HFF-Myc (cell line): ENCODE results near the gene SEPTIN2.

Experiments used
- DNase-seq: peaks from one replicate; pipeline ENCODE4 v3.0.0-alpha.2; 2011; ENCODE audit warnings: low read depth; ENCODE audit errors: extremely low read depth
- H3K4me3 ChIP-seq: replicated peaks from 2 replicates; pipeline ENCODE4 v1.5.1; 2011; ENCODE audit warnings: low read depth, mild to moderate bottlenecking, control low read depth, low read length
- TF ChIP-seq, protein P1 (sequence below): IDR thresholded peaks from 2 replicates; pipeline ENCODE4 v1.5.1; 2012; ENCODE audit warnings: mild to moderate bottlenecking, low read depth, low read length, control low read depth; ENCODE audit errors: missing control alignments

The SEPTIN2 gene

GRCh38 chr2:241321886-241322285 is 6.2 kb downstream of the SEPTIN2 start:
- DNase-seq: no peak
- TF ChIP-seq, protein P1, sequence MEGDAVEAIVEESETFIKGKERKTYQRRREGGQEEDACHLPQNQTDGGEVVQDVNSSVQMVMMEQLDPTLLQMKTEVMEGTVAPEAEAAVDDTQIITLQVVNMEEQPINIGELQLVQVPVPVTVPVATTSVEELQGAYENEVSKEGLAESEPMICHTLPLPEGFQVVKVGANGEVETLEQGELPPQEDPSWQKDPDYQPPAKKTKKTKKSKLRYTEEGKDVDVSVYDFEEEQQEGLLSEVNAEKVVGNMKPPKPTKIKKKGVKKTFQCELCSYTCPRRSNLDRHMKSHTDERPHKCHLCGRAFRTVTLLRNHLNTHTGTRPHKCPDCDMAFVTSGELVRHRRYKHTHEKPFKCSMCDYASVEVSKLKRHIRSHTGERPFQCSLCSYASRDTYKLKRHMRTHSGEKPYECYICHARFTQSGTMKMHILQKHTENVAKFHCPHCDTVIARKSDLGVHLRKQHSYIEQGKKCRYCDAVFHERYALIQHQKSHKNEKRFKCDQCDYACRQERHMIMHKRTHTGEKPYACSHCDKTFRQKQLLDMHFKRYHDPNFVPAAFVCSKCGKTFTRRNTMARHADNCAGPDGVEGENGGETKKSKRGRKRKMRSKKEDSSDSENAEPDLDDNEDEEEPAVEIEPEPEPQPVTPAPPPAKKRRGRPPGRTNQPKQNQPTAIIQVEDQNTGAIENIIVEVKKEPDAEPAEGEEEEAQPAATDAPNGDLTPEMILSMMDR: no peak
- no peak overlapping the region for H3K4me3 ChIP-seq

- H3K4me3 ChIP-seq: no peak overlapping the region
- DNase-seq: no peak
These were observed 8.1 kb downstream of the SEPTIN2 start for GRCh38 chr2:241323778-241324177.

GRCh38 chr2:241324775-241325174 is 9.1 kb downstream of the SEPTIN2 start:
- no peak overlapping the region for H3K4me3 ChIP-seq
- no peak for DNase-seq

More at GRCh38 chr2:241323778-241324177, 8.1 kb downstream of the SEPTIN2 start:
- TF ChIP-seq, protein P1: no peak

GRCh38 chr2:241325257-241325656 is 9.5 kb downstream of the SEPTIN2 start:
- TF ChIP-seq, protein P1: no peak
- H3K4me3 ChIP-seq: no peak overlapping the region
- no peak for DNase-seq

More at GRCh38 chr2:241324775-241325174, 9.1 kb downstream of the SEPTIN2 start:
- TF ChIP-seq, protein P1: no peak

DNA sequence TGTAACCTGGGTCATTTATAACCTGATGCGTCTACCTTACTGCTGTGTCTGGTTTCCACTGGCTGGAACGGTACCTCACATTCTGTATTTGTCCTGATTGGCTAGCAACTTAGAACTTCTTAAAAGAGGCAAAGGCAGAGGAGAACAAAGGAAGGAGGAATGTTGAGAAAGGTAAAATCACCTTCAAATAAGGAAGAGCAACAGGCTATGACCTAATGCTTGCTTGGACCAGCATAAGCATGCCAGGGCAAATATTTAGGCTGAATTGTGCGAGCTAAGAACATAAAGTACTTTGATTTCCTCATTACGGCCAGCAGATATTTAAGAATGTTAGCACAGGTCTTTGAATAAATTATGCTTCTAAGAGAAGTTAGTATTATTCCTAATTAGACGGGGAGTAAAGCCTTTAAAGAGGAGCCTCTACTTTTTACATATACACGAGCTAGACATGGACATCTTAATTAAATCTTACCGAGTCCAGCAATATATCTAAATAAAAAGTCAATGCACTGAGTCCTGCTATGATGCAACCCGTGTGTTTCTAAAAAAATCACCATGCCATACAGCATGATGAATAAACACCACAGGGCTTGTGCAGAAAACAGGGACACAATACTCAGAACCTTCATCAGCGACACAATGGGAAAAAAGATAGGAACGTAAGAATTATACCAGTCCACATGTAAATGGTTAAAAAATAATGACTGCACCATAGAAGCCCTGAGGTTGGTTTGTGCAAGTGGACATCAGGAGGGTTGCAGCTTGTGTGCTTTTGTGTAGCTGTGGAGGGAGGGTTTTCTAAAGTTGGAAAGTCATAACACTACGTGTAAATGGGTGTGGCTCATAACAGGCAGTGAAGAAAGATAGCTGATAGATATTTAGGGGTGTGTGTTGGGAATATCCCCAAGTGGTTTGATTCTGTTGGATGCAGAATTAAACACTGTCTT is 14.2 kb downstream of the SEPTIN2 start:
- TF ChIP-seq, protein P1: no peak
- no peak for DNase-seq
- no peak overlapping the region for H3K4me3 ChIP-seq

DNA sequence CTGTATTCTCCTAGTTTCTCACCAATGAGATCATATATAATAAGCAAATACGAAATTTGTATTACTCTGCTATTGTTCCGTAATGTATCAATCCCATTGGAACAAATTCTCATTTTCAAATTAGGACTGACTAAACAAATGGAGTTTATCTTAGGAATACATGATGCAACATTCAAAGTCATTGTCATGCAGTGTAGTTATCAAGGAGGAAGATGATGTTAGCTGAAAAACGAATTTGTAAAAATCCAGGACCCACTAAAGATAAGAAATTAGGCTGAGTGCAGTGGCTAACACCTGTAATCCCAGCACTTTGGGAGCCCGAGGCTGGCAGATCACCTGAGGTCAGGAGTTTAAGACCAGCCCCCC is 14.9 kb downstream of the SEPTIN2 start:
- DNase-seq: no peak
- TF ChIP-seq, protein P1: no peak
- H3K4me3 ChIP-seq: no peak overlapping the region
